Measurements from ENCODE around the gene APOL3. TPM values are rescaled to one million over a fixed set of nuclear protein-coding genes. Genes with fewer than 3 reads are reported as not detected.

The APOL3 gene
- total RNA-seq, 1 experiment from 2014 or later: not detected

GRCh38 chr22:36156515-36157419 is 3.8 kb downstream of the APOL3 start:
- ChIA-PET POLR2A (ENCODE audit: low non-redundant PET) (interaction anchor here (0.5 kb wide), 1 partner anchor 85 kb away, joined by 3 read pairs; no protein-coding TSS in a partner anchor), CTCF (no interaction called here)
- no peak for DNase-seq (ENCODE audit: low spot score)

GRCh38 chr22:36156119-36156514 is 4.4 kb downstream of the APOL3 start:
- Histone ChIP-seq H3K4me1 (ENCODE audit: insufficient read depth, low read length, poor library complexity, severe bottlenecking) (no peaks in the 10 kb centered on the region), H3K4me3 (ENCODE audit: low read depth, low read length, poor library complexity, severe bottlenecking) (no peak overlapping the region), H3K9me3 (ENCODE audit: low read depth, low read length, poor library complexity, severe bottlenecking) (no peaks in the 10 kb centered on the region), H3K27me3 (replicated peaks; ENCODE audit: insufficient read depth, low read depth, low read length, poor library complexity) (no peaks in the 10 kb centered on the region), H3K27ac (ENCODE audit: low read depth, low read length, poor library complexity, severe bottlenecking) (no peak overlapping the region), H3K36me3 (ENCODE audit: insufficient read depth, low read length, poor library complexity, severe bottlenecking) (no peaks in the 10 kb centered on the region)
- POLR2A ChIA-PET (ENCODE audit: low non-redundant PET): no interaction called here
- CTCF ChIA-PET: no interaction called here
- intact Hi-C loops (cut with micrococcal nuclease; ENCODE audit: unreplicated experiment): no loop called here
- no peak for DNase-seq (ENCODE audit: low spot score)
- TF ChIP-seq CTCF (conservative IDR thresholded peaks at IDR 0.05; ENCODE audit: low read depth, low read length): no peak
- TF ChIP-seq EZH2 (IDR thresholded peaks at IDR 0.05; ENCODE audit: borderline replicate concordance, low read depth, low read length, poor library complexity, severe bottlenecking): no peak
- no TSS peak for BruUV-seq (replicated peaks)

More at GRCh38 chr22:36156515-36157419, 3.8 kb downstream of the APOL3 start:
- TF ChIP-seq CTCF (conservative IDR thresholded peaks at IDR 0.05; ENCODE audit: low read depth, low read length) (no peak), EZH2 (IDR thresholded peaks at IDR 0.05; ENCODE audit: borderline replicate concordance, low read depth, low read length, poor library complexity, severe bottlenecking) (no peak)
- no peaks in the 10 kb centered on the region for H3K27me3 ChIP-seq (replicated peaks; ENCODE audit: insufficient read depth, low read depth, low read length, poor library complexity)
- intact Hi-C loops (cut with micrococcal nuclease; ENCODE audit: unreplicated experiment): no loop called here
- H3K36me3 ChIP-seq (ENCODE audit: insufficient read depth, low read length, poor library complexity, severe bottlenecking): no peaks in the 10 kb centered on the region
- no peaks in the 10 kb centered on the region for H3K4me1 ChIP-seq (ENCODE audit: insufficient read depth, low read length, poor library complexity, severe bottlenecking)
- no peak overlapping the region for H3K27ac ChIP-seq (ENCODE audit: low read depth, low read length, poor library complexity, severe bottlenecking)
- H3K4me3 ChIP-seq (ENCODE audit: low read depth, low read length, poor library complexity, severe bottlenecking): no peak overlapping the region
- no peaks in the 10 kb centered on the region for H3K9me3 ChIP-seq (ENCODE audit: low read depth, low read length, poor library complexity, severe bottlenecking)
- BruUV-seq (replicated peaks): no TSS peak

- no peaks in the 10 kb centered on the region for H3K27me3 ChIP-seq (replicated peaks; ENCODE audit: insufficient read depth, low read depth, low read length, poor library complexity)
- POLR2A ChIA-PET (ENCODE audit: low non-redundant PET): no interaction called here
- TF ChIP-seq CTCF (conservative IDR thresholded peaks at IDR 0.05; ENCODE audit: low read depth, low read length) (no peak), EZH2 (IDR thresholded peaks at IDR 0.05; ENCODE audit: borderline replicate concordance, low read depth, low read length, poor library complexity, severe bottlenecking) (no peak)
- CTCF ChIA-PET: no interaction called here
- no peaks in the 10 kb centered on the region for H3K9me3 ChIP-seq (ENCODE audit: low read depth, low read length, poor library complexity, severe bottlenecking)
- H3K27ac ChIP-seq (ENCODE audit: low read depth, low read length, poor library complexity, severe bottlenecking): no peak overlapping the region
- H3K4me3 ChIP-seq (ENCODE audit: low read depth, low read length, poor library complexity, severe bottlenecking): no peak overlapping the region
- no peaks in the 10 kb centered on the region for H3K4me1 ChIP-seq (ENCODE audit: insufficient read depth, low read length, poor library complexity, severe bottlenecking)
- no peaks in the 10 kb centered on the region for H3K36me3 ChIP-seq (ENCODE audit: insufficient read depth, low read length, poor library complexity, severe bottlenecking)
- no TSS peak for BruUV-seq (replicated peaks)
- intact Hi-C loops (cut with micrococcal nuclease; ENCODE audit: unreplicated experiment): no loop called here
- DNase-seq (ENCODE audit: low spot score): no peak
Measured at GRCh38 chr22:36155702-36156101, 4.9 kb downstream of the APOL3 start.
